HFF-Myc (cell line): ENCODE measurements around the gene TXNRD1.

Experiments used
- DNase-seq: peaks from one replicate; pipeline ENCODE4 v3.0.0-alpha.2; 2011; ENCODE audit warnings: low read depth; ENCODE audit errors: extremely low read depth
- H3K4me3 ChIP-seq: replicated peaks from 2 replicates; pipeline ENCODE4 v1.5.1; 2011; ENCODE audit warnings: low read depth, mild to moderate bottlenecking, control low read depth, low read length
- TF ChIP-seq, protein P1 (sequence below): IDR thresholded peaks from 2 replicates; pipeline ENCODE4 v1.5.1; 2012; ENCODE audit warnings: mild to moderate bottlenecking, low read depth, low read length, control low read depth; ENCODE audit errors: missing control alignments

TXNRD1 gene

DNA sequence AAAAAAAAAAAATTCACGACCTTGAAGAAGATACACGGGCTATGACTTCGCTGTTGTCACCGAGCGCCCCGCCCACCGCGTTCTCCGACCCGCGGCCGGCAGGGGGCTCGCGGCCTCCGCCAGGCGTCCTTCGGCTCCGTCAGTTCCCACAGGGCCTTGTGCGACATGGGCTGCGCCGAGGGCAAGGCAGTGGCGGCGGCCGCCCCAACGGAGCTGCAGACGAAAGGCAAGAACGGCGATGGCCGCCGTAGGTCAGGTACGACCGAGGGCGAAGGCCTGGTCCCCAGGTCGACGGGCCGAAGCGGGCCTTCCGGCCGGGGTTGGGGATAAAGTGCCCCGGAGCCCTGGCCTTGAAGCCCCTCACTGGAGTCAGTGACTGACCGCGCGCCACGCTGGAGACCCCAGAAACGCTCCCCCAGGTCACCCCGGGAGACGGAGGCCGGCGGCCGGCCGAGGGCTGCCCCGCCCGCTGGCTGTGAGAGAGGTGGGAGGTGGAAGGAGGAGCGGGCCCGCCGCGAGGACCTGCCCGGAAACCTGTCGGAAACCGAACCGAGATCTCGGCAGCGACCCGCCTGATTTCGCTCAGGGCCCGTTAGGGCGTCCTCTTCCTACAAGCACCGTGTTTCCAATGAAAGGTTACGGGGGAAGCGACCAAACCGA lies at the start of gene TXNRD1:
Gene TXNRD1, plus strand, starts transcription at position 142 of the 660 bp plus-strand sequence. Its CDS starts 24 bp downstream, at position 166.
- no peak for DNase-seq
- TF ChIP-seq, protein P1, sequence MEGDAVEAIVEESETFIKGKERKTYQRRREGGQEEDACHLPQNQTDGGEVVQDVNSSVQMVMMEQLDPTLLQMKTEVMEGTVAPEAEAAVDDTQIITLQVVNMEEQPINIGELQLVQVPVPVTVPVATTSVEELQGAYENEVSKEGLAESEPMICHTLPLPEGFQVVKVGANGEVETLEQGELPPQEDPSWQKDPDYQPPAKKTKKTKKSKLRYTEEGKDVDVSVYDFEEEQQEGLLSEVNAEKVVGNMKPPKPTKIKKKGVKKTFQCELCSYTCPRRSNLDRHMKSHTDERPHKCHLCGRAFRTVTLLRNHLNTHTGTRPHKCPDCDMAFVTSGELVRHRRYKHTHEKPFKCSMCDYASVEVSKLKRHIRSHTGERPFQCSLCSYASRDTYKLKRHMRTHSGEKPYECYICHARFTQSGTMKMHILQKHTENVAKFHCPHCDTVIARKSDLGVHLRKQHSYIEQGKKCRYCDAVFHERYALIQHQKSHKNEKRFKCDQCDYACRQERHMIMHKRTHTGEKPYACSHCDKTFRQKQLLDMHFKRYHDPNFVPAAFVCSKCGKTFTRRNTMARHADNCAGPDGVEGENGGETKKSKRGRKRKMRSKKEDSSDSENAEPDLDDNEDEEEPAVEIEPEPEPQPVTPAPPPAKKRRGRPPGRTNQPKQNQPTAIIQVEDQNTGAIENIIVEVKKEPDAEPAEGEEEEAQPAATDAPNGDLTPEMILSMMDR: peak; percentile 68
- no peak within 1 kb of the TSS for H3K4me3 ChIP-seq

DNA sequence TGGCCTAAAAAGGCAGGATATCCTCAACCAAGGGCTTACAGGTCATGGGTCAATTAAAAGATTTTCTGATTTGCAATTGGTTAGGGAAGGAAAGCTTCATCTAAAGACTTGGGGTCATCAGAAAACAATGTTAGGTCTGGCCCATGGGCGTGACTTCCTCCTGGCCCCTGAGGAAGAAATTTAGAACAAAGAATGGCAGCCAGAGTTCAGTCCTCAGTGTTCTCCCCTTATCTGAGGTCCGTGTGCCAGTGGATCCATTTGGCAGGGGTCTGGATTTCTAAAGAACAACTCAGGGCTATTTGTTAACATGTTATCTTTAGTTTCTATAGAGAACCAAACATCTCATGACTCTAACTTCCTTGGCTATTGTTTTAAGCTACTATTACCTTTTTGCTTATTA lies 49.8 kb upstream of the TXNRD1 start:
- DNase-seq: no peak
- TF ChIP-seq, protein P1: no peak
- H3K4me3 ChIP-seq: no peak overlapping the region

DNA sequence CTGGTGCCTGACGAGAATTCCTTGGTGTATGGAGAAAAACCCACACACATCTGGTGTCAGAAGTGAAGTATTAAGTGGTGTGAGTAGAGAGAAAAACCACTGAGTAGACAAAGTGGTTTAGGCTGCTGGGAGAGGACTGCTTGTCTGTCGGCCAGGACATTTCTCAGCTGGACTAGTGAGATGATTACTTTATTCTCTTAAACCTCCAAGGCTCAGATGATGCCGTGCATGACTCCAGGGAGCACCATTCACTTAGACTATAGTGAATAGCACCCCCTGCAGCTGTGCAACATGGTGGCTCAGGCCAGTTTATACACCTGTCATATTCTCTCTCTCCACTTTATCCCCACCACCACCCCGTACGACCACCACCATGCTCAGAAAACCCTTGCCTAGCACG lies 49.1 kb upstream of the TXNRD1 start:
- H3K4me3 ChIP-seq: no peak overlapping the region
- DNase-seq: no peak
- TF ChIP-seq, protein P1: no peak

DNA sequence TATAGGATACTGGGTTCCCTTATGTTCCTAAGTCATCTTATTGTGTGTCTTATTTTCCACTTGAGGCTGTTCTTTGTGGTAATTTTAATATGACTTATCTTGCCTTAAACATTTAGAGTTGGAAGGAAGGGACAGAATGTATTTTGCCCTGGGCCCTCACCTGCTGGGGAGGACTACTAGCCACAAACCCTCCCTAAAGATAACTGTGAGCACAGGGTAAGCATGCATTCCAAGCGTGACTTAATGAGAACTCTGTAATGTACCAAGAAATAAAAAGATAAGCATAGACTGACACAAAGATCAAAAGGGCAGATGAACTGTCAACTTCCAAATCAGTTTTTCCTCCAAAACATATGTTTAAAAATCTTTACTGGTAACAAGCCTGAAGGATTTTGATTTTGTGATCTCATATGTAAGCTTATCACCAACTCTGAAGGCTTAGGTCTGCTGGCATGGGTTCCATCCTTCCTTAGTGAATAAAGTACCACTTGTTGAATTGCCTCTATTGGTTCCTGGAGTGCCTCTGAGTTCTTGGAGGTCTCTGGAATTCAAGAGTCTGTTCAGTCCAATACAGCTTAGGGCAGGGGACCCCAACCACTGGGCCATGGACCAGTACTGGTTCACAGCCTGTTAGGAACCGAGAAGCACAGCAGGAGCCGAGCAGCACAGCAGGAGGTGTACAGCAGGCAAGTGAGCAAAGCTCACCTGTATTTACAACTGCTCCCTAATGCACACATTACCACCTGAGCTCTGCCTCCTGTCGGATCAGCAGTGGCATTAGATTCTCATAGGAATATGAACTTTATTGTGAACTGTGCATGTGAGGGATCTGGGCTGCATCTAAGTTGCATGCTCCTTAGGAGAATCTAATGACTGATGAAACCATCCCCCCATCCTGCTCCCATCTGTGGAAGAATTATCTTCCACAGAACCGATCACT lies 47.8 kb upstream of the TXNRD1 start:
- no peak for DNase-seq
- TF ChIP-seq, protein P1: no peak
- H3K4me3 ChIP-seq: no peak overlapping the region

DNA sequence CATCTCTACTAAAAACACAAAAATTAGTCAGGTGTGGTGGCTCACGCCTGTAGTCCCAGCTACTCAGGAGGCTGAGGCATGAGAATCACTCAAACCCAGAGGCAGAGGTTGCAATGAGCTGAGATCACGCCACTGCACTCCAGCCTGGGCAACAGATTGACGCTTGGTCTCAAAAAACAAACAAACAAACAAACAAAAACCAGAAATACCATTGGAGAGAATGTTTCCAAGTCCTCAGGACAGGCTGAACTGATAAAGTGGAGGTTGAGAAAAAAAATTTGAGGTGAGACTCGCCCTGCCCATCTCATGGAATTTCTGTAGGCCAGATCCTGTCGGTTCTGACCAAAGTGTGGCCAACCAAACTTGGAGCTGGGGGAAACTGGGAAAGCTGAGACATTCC lies 47.0 kb upstream of the TXNRD1 start:
- H3K4me3 ChIP-seq: no peak overlapping the region
- no peak for DNase-seq
- TF ChIP-seq, protein P1: no peak

DNA sequence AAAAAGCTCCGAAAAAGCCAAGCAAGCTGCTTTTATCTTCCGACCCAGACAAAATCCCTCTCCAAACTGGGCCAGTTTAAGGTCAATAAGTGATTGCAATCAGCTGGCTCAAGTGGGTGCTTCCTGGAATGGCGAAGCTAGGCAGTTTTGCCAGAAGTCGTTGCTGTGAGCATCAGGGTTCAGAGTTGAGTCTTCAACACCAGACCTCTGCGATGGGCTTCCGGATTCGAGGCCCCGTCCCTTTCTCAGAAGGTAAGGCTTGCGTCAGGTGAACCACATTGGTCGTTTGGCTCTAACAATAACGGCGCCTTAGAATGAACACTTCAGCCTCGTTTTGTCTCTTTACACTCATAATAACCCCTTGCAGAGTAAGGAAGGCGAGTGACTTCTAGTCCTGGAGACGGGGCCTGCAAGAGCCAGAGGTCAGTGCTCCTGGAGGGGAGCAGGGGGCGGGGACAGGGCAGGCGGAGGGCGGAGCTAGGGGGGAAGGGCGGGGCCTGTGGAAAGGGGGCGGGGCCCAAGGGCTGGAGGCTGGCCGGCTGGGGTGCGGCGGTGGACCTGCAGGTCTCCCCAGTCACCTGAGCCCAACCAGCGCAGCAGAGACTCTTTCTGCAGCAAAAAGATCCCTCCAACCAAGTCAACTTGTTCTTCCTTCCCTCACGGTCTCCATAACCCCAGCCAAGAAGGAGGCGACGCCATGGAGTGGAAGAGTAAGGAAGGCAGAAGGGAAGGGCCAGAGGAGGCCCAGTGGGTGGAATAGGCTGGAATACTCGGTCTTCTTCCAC lies 43.6 kb upstream of the TXNRD1 start:
- DNase-seq: no peak
- TF ChIP-seq, protein P1: no peak
- no peak overlapping the region for H3K4me3 ChIP-seq
